ENCODE measurements around the gene PSORS1C1.
"Not testable (repeated sequence)": the region's sequence is repeated elsewhere in the genome, so short reads cannot be mapped to it uniquely, and the experiment has no call there.

PSORS1C1 gene

GRCh38 chr6:31161216-31162126 is 46.9 kb downstream of the PSORS1C1 start:
- DNase-seq, result no peak

- DNase-seq, result no peak
Measured at GRCh38 chr6:31162463-31163165, 48.0 kb downstream of the PSORS1C1 start.

- DNase-seq, result no peak
Measured at GRCh38 chr6:31163922-31164321, 49.3 kb downstream of the PSORS1C1 start.

- DNase-seq, result not testable (repeated sequence)
Measured at GRCh38 chr6:31164475-31165063, 50.0 kb downstream of the PSORS1C1 start.

- not testable (repeated sequence) for DNase-seq
Measured at GRCh38 chr6:31165064-31165832, 50.6 kb downstream of the PSORS1C1 start.

GRCh38 chr6:31165986-31166385 is 51.4 kb downstream of the PSORS1C1 start:
- DNase-seq, result no peak

GRCh38 chr6:31168606-31169005 is 54.0 kb downstream of the PSORS1C1 start:
- DNase-seq, result no peak

GRCh38 chr6:31169123-31169857 is 54.7 kb downstream of the PSORS1C1 start:
- DNase-seq, result no peak

- DNase-seq, result not testable (repeated sequence)
Measured at GRCh38 chr6:31169858-31170599, 55.4 kb downstream of the PSORS1C1 start.

- DNase-seq, result no peak
Measured at GRCh38 chr6:31170600-31170881, 55.9 kb downstream of the PSORS1C1 start, which contains the start of gene POU5F1. Gene POU5F1 (minus strand): TSS chr6:31170682. CDS start chr6:31170620, 62 bp downstream.

- DNase-seq, result no peak
Measured at GRCh38 chr6:31170987-31171671, 56.5 kb downstream of the PSORS1C1 start.

GRCh38 chr6:31171931-31172905 is 57.6 kb downstream of the PSORS1C1 start:
- no peak for DNase-seq

GRCh38 chr6:31172973-31173384 is 58.4 kb downstream of the PSORS1C1 start:
- DNase-seq, result no peak

- no peak for DNase-seq
Measured at GRCh38 chr6:31173406-31173805, 58.8 kb downstream of the PSORS1C1 start.

- DNase-seq, result no peak
Measured at GRCh38 chr6:31174378-31174777, 59.8 kb downstream of the PSORS1C1 start.

GRCh38 chr6:31175971-31176370 is 61.4 kb downstream of the PSORS1C1 start:
- DNase-seq, result no peak

- DNase-seq, result no peak
Measured at GRCh38 chr6:31178143-31179041, 63.8 kb downstream of the PSORS1C1 start.

- no peak for DNase-seq
Measured at GRCh38 chr6:31179042-31179386, 64.4 kb downstream of the PSORS1C1 start.

GRCh38 chr6:31179896-31180295 is 65.3 kb downstream of the PSORS1C1 start:
- DNase-seq, result no peak

Data from NCI-H510A treated with DMSO at 0.1 percent for 48 hours (cell line).